Tibial nerve (tissue), 4 donors: ENCODE results near the gene ARSB. TPM values are rescaled to one million over a fixed set of nuclear protein-coding genes. Genes with fewer than 3 reads are reported as not detected.

ENCODE experiments used
- DNase-seq, 2 donors: peaks; one replicate each; pipeline ENCODE4 v3.0.0-alpha.2; 2019; ENCODE audit warnings: low spot score in 2 of 2
- H3K27ac ChIP-seq, 4 donors: fragments of 200-600 bp; sonication (generic) in 3 of 4; one replicate each; pipeline ENCODE4 v1.5.1; 2017 to 2019; ENCODE audit warnings: mild to moderate bottlenecking in 1 of 4
- H3K27me3 ChIP-seq, 2 donors: fragments of 200-600 bp; sonication (generic) in 1 of 2; one replicate each; pipeline versions ENCODE4 v1.5.1 to v1.6.0; 2017 to 2019
- H3K36me3 ChIP-seq, 3 donors: fragments of 200-600 bp; sonication (generic); one replicate each; pipeline ENCODE4 v1.5.1; 2018 to 2019
- H3K4me1 ChIP-seq, 4 donors: fragments of 200-600 bp; sonication (generic) in 3 of 4; one replicate each; pipeline ENCODE4 v1.5.1; 2017 to 2019
- H3K4me3 ChIP-seq, 4 donors: fragments of 200-600 bp; sonication (generic) in 3 of 4; one replicate each; pipeline ENCODE4 v1.5.1; 2017 to 2019; ENCODE audit warnings: mild to moderate bottlenecking in 1 of 4, moderate library complexity in 1 of 4
- H3K9me3 ChIP-seq, 4 donors: fragments of 200-600 bp; sonication (generic) in 3 of 4; one replicate each; pipeline ENCODE4 v1.5.1; 2017 to 2019
- CTCF ChIP-seq, 5 experiments: fragments of 200-600 bp in 3 of 5; fragments of 450-650 bp in 2 of 5; sonication (generic) in 3 of 5; IDR thresholded peaks; one replicate each; pipeline ENCODE4 v1.5.1; 2016 to 2019; ENCODE audit warnings: antibody characterized with exemption in 5 of 5, mild to moderate bottlenecking in 3 of 5, moderate library complexity in 2 of 5
- EP300 ChIP-seq, 2 donors: sonication (generic); formaldehyde crosslinking; IDR thresholded peaks; one replicate each; pipeline ENCODE4 v1.6.1; 2017; ENCODE audit warnings: antibody characterized with exemption in 2 of 2, mild to moderate bottlenecking in 1 of 2
- POLR2A ChIP-seq, 2 donors: fragments of 450-650 bp; IDR thresholded peaks; one replicate each; pipeline ENCODE4 v1.6.1; 2017; ENCODE audit warnings: antibody characterized with exemption in 2 of 2, mild to moderate bottlenecking in 2 of 2, moderate library complexity in 2 of 2
- WGBS, 2 donors: methylation state at CpG; one replicate each; pipeline ENCODE4 v1.1.5; 2018; 5-methylcytosine and 5-hydroxymethylcytosine counted together
- total RNA-seq, 4 donors: library from RNA; depleted of rRNA; stranded (reverse); fragments of >200 nt; gene quantifications; one replicate each; pipeline ENCODE4 v1.1.0, GENCODE V29; 2016

ARSB gene
- total RNA-seq, 4 donors from 2014 or later: 8.3 to 19.8 (median 15.5) TPM

- WGBS, 2 donors: 66 to 73% methylated on average over 10 of the region's 10 CpGs
- Histone ChIP-seq H3K4me1 (peaks cover 0 to 7% (median 0%) of the 10 kb centered on the region in 4 donors), H3K4me3 (no peak overlapping the region), H3K36me3 (no peaks in the 10 kb centered on the region), H3K27me3 (no peaks in the 10 kb centered on the region), H3K27ac (no peak overlapping the region), H3K9me3 (no peaks in the 10 kb centered on the region)
- TF ChIP-seq POLR2A (IDR thresholded peaks at IDR 0.05): no peak
- no peak for TF ChIP-seq CTCF (IDR thresholded peaks at IDR 0.05)
- no peak for TF ChIP-seq EP300 (IDR thresholded peaks at IDR 0.05)
- DNase-seq: peak in 1 of 2 donors; percentile 20
These were observed 96.3 kb downstream of the ARSB start for GRCh38 chr5:78888580-78889368.

GRCh38 chr5:78887384-78888118 lies 97.6 kb downstream of the ARSB start:
- no peaks in the 10 kb centered on the region for H3K27me3 ChIP-seq
- TF ChIP-seq CTCF (IDR thresholded peaks at IDR 0.05): no peak
- TF ChIP-seq EP300 (IDR thresholded peaks at IDR 0.05): no peak
- no peak for TF ChIP-seq POLR2A (IDR thresholded peaks at IDR 0.05)
- no peak overlapping the region for H3K27ac ChIP-seq
- H3K36me3 ChIP-seq: no peaks in the 10 kb centered on the region
- WGBS, 2 donors: 90 to 91% methylated on average over 6 of the region's 6 CpGs
- H3K4me3 ChIP-seq: no peak overlapping the region
- H3K4me1 ChIP-seq: peaks cover 0 to 7% (median 0%) of the 10 kb centered on the region in 4 donors
- no peaks in the 10 kb centered on the region for H3K9me3 ChIP-seq
- no peak for DNase-seq

- H3K36me3 ChIP-seq: no peaks in the 10 kb centered on the region
- H3K9me3 ChIP-seq: no peaks in the 10 kb centered on the region
- TF ChIP-seq EP300 (IDR thresholded peaks at IDR 0.05) (no peak), CTCF (IDR thresholded peaks at IDR 0.05) (peak in 4 of 5 experiments; percentile 24 to 57 (median 50))
- H3K27ac ChIP-seq: no peak overlapping the region
- DNase-seq: no peak
- H3K4me1 ChIP-seq: peaks cover 0 to 7% (median 0%) of the 10 kb centered on the region in 4 donors
- no peak overlapping the region for H3K4me3 ChIP-seq
- WGBS, 2 donors: 90 to 94% methylated on average over 2 of the region's 2 CpGs
- H3K27me3 ChIP-seq: no peaks in the 10 kb centered on the region
These were observed 98.5 kb downstream of the ARSB start for GRCh38 chr5:78886341-78887230.

- Histone ChIP-seq H3K4me3 (no peak overlapping the region), H3K27me3 (no peaks in the 10 kb centered on the region), H3K36me3 (no peaks in the 10 kb centered on the region), H3K9me3 (no peaks in the 10 kb centered on the region), H3K4me1 (no peaks in the 10 kb centered on the region), H3K27ac (no peak overlapping the region)
- TF ChIP-seq EP300 (IDR thresholded peaks at IDR 0.05) (no peak), POLR2A (IDR thresholded peaks at IDR 0.05) (no peak), CTCF (IDR thresholded peaks at IDR 0.05) (no peak)
- 57 to 67% methylated on average over 3 of the region's 3 CpGs for WGBS, 2 donors
- no peak for DNase-seq
These were observed 103.2 kb downstream of the ARSB start for GRCh38 chr5:78881884-78882283.
